Parathyroid adenoma (tissue), 2 donors: ENCODE results near the gene PMP22.

Experiments
- H2AFZ ChIP-seq: fragments of 300-600 bp; sonication (generic); one replicate; pipeline ENCODE4 v1.7.0; 2017; ENCODE audit warnings: antibody characterized with exemption, mild to moderate bottlenecking
- H3K27ac ChIP-seq: fragments of 300-600 bp; sonication (generic); one replicate; pipeline ENCODE4 v1.7.0; 2017
- H3K27me3 ChIP-seq: fragments of 300-600 bp; sonication (generic); one replicate; pipeline ENCODE4 v1.7.0; 2017; ENCODE audit warnings: low read length; ENCODE audit not compliant: control insufficient read depth, insufficient read depth
- H3K36me3 ChIP-seq: fragments of 300-600 bp; sonication (generic); one replicate; pipeline ENCODE4 v1.7.0; 2017; ENCODE audit warnings: low read length; ENCODE audit not compliant: control insufficient read depth, insufficient read depth
- H3K4me1 ChIP-seq: fragments of 300-600 bp; sonication (generic); one replicate; pipeline ENCODE4 v1.7.0; 2017; ENCODE audit warnings: control low read depth
- H3K4me2 ChIP-seq: fragments of 300-600 bp; sonication (generic); one replicate; pipeline ENCODE4 v1.7.0; 2017; ENCODE audit warnings: low read length
- H3K4me3 ChIP-seq: fragments of 300-600 bp; sonication (generic); one replicate; pipeline ENCODE4 v1.7.0; 2017; ENCODE audit warnings: low read depth, low read length
- H3K79me2 ChIP-seq: fragments of 300-600 bp; sonication (generic); one replicate; pipeline ENCODE4 v1.7.0; 2017; ENCODE audit warnings: control low read depth
- H3K9ac ChIP-seq: fragments of 300-600 bp; sonication (generic); one replicate; pipeline ENCODE4 v1.7.0; 2017; ENCODE audit warnings: mild to moderate bottlenecking
- H3K9me3 ChIP-seq: fragments of 300-600 bp; sonication (generic); one replicate; pipeline ENCODE4 v1.7.0; 2017; ENCODE audit warnings: low read length; ENCODE audit not compliant: control insufficient read depth
- TF ChIP-seq, protein P1 (sequence below): fragments of 300-600 bp; sonication (generic); IDR thresholded peaks from one replicate; pipeline ENCODE4 v1.7.0; 2017; ENCODE audit warnings: antibody characterized with exemption, mild to moderate bottlenecking
- donor health status: primary hyperparathyroidism.

PMP22 gene

DNA sequence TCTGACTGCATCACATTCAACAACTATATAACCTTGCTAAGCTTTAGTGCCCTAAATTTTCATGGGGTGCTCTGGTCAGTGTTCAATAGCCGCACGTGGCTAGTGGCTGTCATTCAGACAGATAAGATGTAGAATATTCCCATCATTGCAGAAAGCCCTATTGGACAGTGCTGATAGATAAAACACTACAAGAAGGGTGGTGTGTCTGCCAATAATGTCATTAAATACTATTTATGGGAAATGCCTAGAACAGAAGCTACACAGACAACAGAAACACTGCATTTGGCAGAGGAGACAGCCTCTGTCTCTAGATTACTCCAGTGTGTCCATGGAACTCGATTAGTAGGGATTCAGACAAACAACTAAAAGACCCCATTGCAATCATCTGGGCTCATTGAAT lies 28.4 kb upstream of the PMP22 start:
- TF ChIP-seq, protein P1, sequence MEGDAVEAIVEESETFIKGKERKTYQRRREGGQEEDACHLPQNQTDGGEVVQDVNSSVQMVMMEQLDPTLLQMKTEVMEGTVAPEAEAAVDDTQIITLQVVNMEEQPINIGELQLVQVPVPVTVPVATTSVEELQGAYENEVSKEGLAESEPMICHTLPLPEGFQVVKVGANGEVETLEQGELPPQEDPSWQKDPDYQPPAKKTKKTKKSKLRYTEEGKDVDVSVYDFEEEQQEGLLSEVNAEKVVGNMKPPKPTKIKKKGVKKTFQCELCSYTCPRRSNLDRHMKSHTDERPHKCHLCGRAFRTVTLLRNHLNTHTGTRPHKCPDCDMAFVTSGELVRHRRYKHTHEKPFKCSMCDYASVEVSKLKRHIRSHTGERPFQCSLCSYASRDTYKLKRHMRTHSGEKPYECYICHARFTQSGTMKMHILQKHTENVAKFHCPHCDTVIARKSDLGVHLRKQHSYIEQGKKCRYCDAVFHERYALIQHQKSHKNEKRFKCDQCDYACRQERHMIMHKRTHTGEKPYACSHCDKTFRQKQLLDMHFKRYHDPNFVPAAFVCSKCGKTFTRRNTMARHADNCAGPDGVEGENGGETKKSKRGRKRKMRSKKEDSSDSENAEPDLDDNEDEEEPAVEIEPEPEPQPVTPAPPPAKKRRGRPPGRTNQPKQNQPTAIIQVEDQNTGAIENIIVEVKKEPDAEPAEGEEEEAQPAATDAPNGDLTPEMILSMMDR: no peak
- Histone ChIP-seq H3K9ac (no peak overlapping the region), H3K27me3 (no peaks in the 10 kb centered on the region), H3K36me3 (no peaks in the 10 kb centered on the region), H3K4me1 (no peaks in the 10 kb centered on the region), H3K4me2 (no peak overlapping the region), H2AFZ (no peak overlapping the region), H3K4me3 (no peak overlapping the region), H3K27ac (no peak overlapping the region), H3K79me2 (no peaks in the 10 kb centered on the region), H3K9me3 (no peaks in the 10 kb centered on the region)

DNA sequence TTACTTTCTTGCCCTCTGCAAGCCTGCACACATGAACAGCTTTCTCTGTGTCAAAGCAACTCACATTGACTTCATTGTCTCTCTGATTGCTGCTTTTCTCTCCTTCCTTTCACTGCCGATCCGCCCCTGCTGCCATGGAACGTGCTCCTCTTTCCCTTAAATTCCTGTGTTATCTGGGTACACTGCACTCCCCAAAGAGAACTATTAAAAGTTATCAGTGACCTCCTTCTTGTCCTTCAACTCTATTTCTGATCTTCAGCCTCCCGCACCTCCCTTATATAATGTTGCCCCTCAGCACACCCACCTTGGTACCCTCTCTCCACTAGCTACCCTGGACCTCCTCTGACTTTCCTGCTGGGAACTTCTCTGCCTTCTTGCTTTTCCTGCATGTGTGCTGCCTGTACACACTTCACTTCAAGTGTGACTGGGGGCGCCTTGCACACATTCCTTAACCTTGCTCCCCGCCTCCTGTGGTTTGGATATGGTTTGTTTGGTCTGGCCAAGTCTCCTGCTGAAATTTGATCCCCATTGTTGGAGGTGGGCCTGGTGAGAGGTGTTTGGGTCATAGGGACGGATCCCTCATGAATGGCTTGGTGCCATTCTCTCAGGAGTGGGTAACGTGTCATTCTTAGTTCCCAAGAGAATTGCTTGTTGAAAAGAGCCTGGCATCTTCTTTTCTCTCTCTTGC lies 26.7 kb upstream of the PMP22 start:
- H3K4me1 ChIP-seq: no peaks in the 10 kb centered on the region
- no peaks in the 10 kb centered on the region for H3K79me2 ChIP-seq
- no peaks in the 10 kb centered on the region for H3K9me3 ChIP-seq
- H3K36me3 ChIP-seq: no peaks in the 10 kb centered on the region
- H3K27me3 ChIP-seq: no peaks in the 10 kb centered on the region
- no peak overlapping the region for H3K27ac ChIP-seq
- H2AFZ ChIP-seq: no peak overlapping the region
- H3K9ac ChIP-seq: no peak overlapping the region
- no peak overlapping the region for H3K4me2 ChIP-seq
- no peak overlapping the region for H3K4me3 ChIP-seq
- TF ChIP-seq, protein P1: no peak

DNA sequence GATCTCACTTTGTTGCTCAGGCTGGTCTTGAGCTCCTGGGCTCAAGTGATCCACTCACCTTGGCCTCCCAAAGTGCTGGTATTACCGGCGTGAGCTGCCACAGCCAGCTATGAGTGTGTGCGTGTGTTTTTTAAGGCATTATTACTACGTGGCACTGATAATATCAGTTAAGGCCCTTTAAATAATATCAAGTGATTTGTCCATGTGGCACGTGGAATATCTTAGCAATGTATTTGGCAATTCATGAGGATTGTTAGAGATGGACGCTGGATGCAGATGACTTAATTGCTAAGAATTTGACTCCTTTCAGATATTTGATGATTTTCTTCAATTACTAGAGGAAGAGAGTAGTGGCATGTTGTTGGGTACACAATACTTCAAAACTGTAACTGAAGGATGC lies 25.5 kb upstream of the PMP22 start:
- Histone ChIP-seq H2AFZ (no peak overlapping the region), H3K27me3 (no peaks in the 10 kb centered on the region), H3K4me3 (no peak overlapping the region), H3K4me1 (no peaks in the 10 kb centered on the region), H3K4me2 (no peak overlapping the region), H3K9ac (no peak overlapping the region), H3K27ac (no peak overlapping the region), H3K9me3 (no peaks in the 10 kb centered on the region), H3K79me2 (no peaks in the 10 kb centered on the region), H3K36me3 (no peaks in the 10 kb centered on the region)
- TF ChIP-seq, protein P1: no peak

DNA sequence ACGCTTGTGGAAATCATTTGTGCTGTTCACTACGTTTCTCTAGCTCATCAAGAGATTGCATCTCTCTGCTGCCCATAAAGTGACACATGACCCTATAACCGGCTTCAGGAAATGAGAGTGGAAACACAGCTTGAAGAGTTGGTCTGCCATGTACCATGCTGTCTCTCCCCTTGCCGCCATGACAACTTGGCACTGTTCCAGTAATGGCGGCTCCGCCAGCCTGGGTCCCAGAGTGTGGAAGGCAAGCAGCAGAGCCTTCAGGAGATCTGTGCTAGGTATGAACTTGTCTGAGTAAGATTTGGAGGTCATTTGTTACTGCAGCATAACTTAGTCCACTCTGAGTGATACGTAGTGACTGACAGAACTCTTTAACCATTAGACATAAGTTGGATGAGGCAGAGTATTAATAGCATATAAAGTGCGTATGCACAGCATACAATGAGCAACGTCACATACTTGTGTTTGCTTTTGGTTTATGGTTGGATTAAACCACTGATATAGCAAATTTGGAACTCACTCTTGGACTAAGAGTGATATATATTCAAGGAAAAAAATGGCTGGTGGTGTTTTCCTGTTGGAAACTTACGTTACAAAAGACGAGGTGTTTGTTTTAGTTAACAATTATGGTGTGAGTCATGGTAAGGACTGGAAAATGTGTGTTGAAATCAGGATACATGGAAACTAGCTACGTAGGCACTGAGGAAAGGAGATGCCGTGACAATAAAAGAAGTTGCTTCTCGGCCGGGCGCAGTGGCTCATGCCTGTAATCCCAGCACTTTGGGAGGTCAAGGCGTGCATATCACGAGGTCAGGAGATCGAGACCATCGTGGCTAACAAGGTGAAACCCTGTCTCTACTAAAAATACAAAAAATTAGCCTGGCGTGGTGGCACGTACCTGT lies 24.4 kb upstream of the PMP22 start:
- no peak overlapping the region for H3K4me2 ChIP-seq
- no peaks in the 10 kb centered on the region for H3K36me3 ChIP-seq
- no peak overlapping the region for H3K4me3 ChIP-seq
- H3K9ac ChIP-seq: no peak overlapping the region
- H3K79me2 ChIP-seq: no peaks in the 10 kb centered on the region
- H2AFZ ChIP-seq: no peak overlapping the region
- no peaks in the 10 kb centered on the region for H3K4me1 ChIP-seq
- H3K9me3 ChIP-seq: no peaks in the 10 kb centered on the region
- no peaks in the 10 kb centered on the region for H3K27me3 ChIP-seq
- TF ChIP-seq, protein P1: no peak
- no peak overlapping the region for H3K27ac ChIP-seq
